ENCODE data around the gene MTHFR. TPM values are rescaled to one million over a fixed set of nuclear protein-coding genes. Genes with fewer than 3 reads are reported as not detected.

MTHFR gene
- total RNA-seq, 1 experiment from 2014 or later, result 22.6 TPM

GRCh38 chr1:11761988-11762406 lies 43.8 kb downstream of the MTHFR start, which contains the start of gene C1orf167 (continued):
- TF ChIP-seq E2F1 (CRISPR knock-in tag; IDR thresholded peaks at IDR 0.05) (0 out of 2 replicates have a peak, but pooled peaks have one; percentile 77), IRF2 (CRISPR knock-in tag; IDR thresholded peaks at IDR 0.05; ENCODE audit: borderline replicate concordance, low read depth) (no peak), IRF1 (CRISPR knock-in tag; IDR thresholded peaks at IDR 0.05) (peak; percentile 58; the same call in 1 of the 2 replicates), FOXP1 (CRISPR knock-in tag; IDR thresholded peaks at IDR 0.05; ENCODE audit: borderline replicate concordance) (peak; percentile 94), ZNF219 (CRISPR knock-in tag; IDR thresholded peaks at IDR 0.05; ENCODE audit: borderline replicate concordance) (no peak), OVOL2 (CRISPR knock-in tag; IDR thresholded peaks at IDR 0.05; ENCODE audit: borderline replicate concordance) (no peak), JAZF1 (CRISPR knock-in tag; IDR thresholded peaks at IDR 0.05) (no peak), PRRX2 (CRISPR knock-in tag; IDR thresholded peaks at IDR 0.05) (no peak), ZNF532 (CRISPR knock-in tag; IDR thresholded peaks at IDR 0.05; ENCODE audit: borderline replicate concordance) (no peak), GTF2I (CRISPR knock-in tag; conservative IDR thresholded peaks at IDR 0.05) (no peak), NR1H2 (CRISPR knock-in tag; IDR thresholded peaks at IDR 0.05) (no peak), SOX15 (CRISPR knock-in tag; IDR thresholded peaks at IDR 0.05) (no peak), ZNF425 (CRISPR knock-in tag; conservative IDR thresholded peaks at IDR 0.05) (no peak), ATF6 (CRISPR knock-in tag; IDR thresholded peaks at IDR 0.05) (no peak), ATF2 (CRISPR knock-in tag; IDR thresholded peaks at IDR 0.05; ENCODE audit: borderline replicate concordance, low read depth) (no peak), RELA (CRISPR knock-in tag; IDR thresholded peaks at IDR 0.05; ENCODE audit: borderline replicate concordance) (0 out of 2 replicates have a peak, but pooled peaks have one; percentile 60), NFE2L1 (CRISPR knock-in tag; IDR thresholded peaks at IDR 0.05) (peak; percentile 94), FOXP4 (CRISPR knock-in tag; IDR thresholded peaks at IDR 0.05) (peak; percentile 72), ATF1 (CRISPR knock-in tag; IDR thresholded peaks at IDR 0.05) (0 out of 2 replicates have a peak, but pooled peaks have one; percentile 60), HMGA2 (CRISPR knock-in tag; IDR thresholded peaks at IDR 0.05) (no peak), ZNF396 (CRISPR knock-in tag; IDR thresholded peaks at IDR 0.05; ENCODE audit: borderline replicate concordance) (no peak), SMAD3 (CRISPR knock-in tag; IDR thresholded peaks at IDR 0.05; ENCODE audit: borderline replicate concordance) (peak; percentile 93; the same call in 1 of the 2 replicates), JUN (CRISPR knock-in tag; IDR thresholded peaks at IDR 0.05) (no peak)

Data from WTC11 (cell line).